PC-3 (cell line): ENCODE measurements around the gene VSTM4. TPM values are rescaled to one million over a fixed set of nuclear protein-coding genes. Genes with fewer than 3 reads are reported as not detected.

ENCODE experiments used
- ATAC-seq: fragments of 200-7000 bp; cut with Tn5 transposase; 2 replicates; pipeline ENCODE4 v1.9.1; 2020; ENCODE audit warnings: mild to moderate bottlenecking, moderate library complexity
- BruUV-seq: library from RNA; stranded (reverse); fragments of 400-500 nt; replicated peaks from 2 replicates; lab custom pipeline; 2021; lab: Mats Ljungman, UMichigan
- CTCF ChIA-PET: fragments of 300-600 bp; sonication (Branson Sonifier 250); formaldehyde crosslinking; loops from one replicate; lab custom pipeline; 2022; ENCODE audit warnings: antibody characterized with exemption; lab: Charles Lee
- POLR2A ChIA-PET: fragments of 300-600 bp; sonication (Branson Sonifier 250); formaldehyde crosslinking; loops from one replicate; lab custom pipeline; 2022; ENCODE audit warnings: antibody characterized with exemption; ENCODE audit not compliant: unreplicated experiment; lab: Charles Lee
- DNase-seq: peaks from one replicate; pipeline ENCODE4 v3.0.0-alpha.2; 2015
- H2AFZ ChIP-seq: fragments of 300-600 bp; sonication (generic); 2 replicates; pipeline ENCODE4 v1.6.0; 2016; ENCODE audit warnings: antibody characterized with exemption, low read length
- H3F3A ChIP-seq: fragments of 300-600 bp; sonication (generic); one replicate; pipeline ENCODE4 v1.6.0; 2017; ENCODE audit warnings: antibody characterized with exemption, low read length, control low read depth, mild to moderate bottlenecking; ENCODE audit not compliant: unreplicated experiment
- H3K27ac ChIP-seq: fragments of 300-600 bp; sonication (generic); 2 replicates; pipeline ENCODE4 v1.5.1; 2016; ENCODE audit warnings: mild to moderate bottlenecking, low read length
- H3K27me3 ChIP-seq: fragments of 300-600 bp; sonication (generic); 2 replicates; pipeline ENCODE4 v1.6.1; 2016; ENCODE audit warnings: low read length, mixed read lengths
- H3K36me3 ChIP-seq: fragments of 300-600 bp; sonication (generic); 2 replicates; pipeline ENCODE4 v1.6.1; 2016; ENCODE audit warnings: low read depth, mixed run types, low read length, mixed read lengths
- H3K4me1 ChIP-seq: fragments of 300-600 bp; sonication (generic); 2 replicates; pipeline ENCODE4 v1.5.1; 2016; ENCODE audit warnings: low read length; ENCODE audit not compliant: insufficient read depth
- H3K4me2 ChIP-seq: fragments of 300-600 bp; sonication (generic); 2 replicates; pipeline ENCODE4 v1.6.0; 2016; ENCODE audit warnings: low read length
- H3K4me3 ChIP-seq: fragments of 300-600 bp; sonication (generic); 2 replicates; pipeline ENCODE4 v1.5.1; 2016; ENCODE audit warnings: mild to moderate bottlenecking, low read length, mixed read lengths
- H3K79me2 ChIP-seq: fragments of 300-600 bp; sonication (generic); 2 replicates; pipeline ENCODE4 v1.6.1; 2017; ENCODE audit warnings: low read length, mixed read lengths
- H3K9ac ChIP-seq: fragments of 300-600 bp; sonication (generic); 2 replicates; pipeline ENCODE4 v1.6.0; 2016; ENCODE audit warnings: mild to moderate bottlenecking, low read length
- H3K9me2 ChIP-seq: fragments of 300-600 bp; sonication (generic); replicated peaks from 2 replicates; pipeline ENCODE4 v1.6.1; 2016; ENCODE audit warnings: mixed run types, low read length, mixed read lengths
- H3K9me3 ChIP-seq: fragments of 300-600 bp; sonication (generic); 2 replicates; pipeline ENCODE4 v1.6.1; 2016; ENCODE audit warnings: low read length, mixed read lengths
- H4K20me1 ChIP-seq: fragments of 300-600 bp; sonication (generic); 2 replicates; pipeline ENCODE4 v1.6.1; 2016; ENCODE audit warnings: low read length, mixed read lengths
- EZH2 ChIP-seq: fragments of 300-600 bp; sonication (generic); IDR thresholded peaks from one replicate; pipeline ENCODE4 v1.6.1; 2017; ENCODE audit warnings: antibody characterized with exemption, mild to moderate bottlenecking, low read length; ENCODE audit not compliant: unreplicated experiment
- EZH2phosphoT487 ChIP-seq: fragments of 300-600 bp; sonication (generic); IDR thresholded peaks from 2 replicates; pipeline ENCODE4 v1.6.1; 2018; ENCODE audit warnings: mild to moderate bottlenecking, antibody characterized with exemption, low read length, borderline replicate concordance
- intact Hi-C: fragments of 100-400 bp; cut with micrococcal nuclease; formaldehyde crosslinking; loops from 2 replicates; pipeline ENCODE4 v1.9.0; 2023
- total RNA-seq: library from RNA; depleted of rRNA; stranded (reverse); fragments of >200 nt; gene quantifications from 2 replicates; pipeline ENCODE4 v1.2.3, GENCODE V29; 2014
- TF ChIP-seq, protein P1 (sequence below): fragments of 300-600 bp; sonication (generic); conservative IDR thresholded peaks from 2 replicates; pipeline ENCODE4 v1.5.1; 2017; ENCODE audit warnings: antibody characterized with exemption, low read depth, mild to moderate bottlenecking, low read length

The VSTM4 gene
- total RNA-seq, 1 experiment from 2014 or later: not detected

DNA sequence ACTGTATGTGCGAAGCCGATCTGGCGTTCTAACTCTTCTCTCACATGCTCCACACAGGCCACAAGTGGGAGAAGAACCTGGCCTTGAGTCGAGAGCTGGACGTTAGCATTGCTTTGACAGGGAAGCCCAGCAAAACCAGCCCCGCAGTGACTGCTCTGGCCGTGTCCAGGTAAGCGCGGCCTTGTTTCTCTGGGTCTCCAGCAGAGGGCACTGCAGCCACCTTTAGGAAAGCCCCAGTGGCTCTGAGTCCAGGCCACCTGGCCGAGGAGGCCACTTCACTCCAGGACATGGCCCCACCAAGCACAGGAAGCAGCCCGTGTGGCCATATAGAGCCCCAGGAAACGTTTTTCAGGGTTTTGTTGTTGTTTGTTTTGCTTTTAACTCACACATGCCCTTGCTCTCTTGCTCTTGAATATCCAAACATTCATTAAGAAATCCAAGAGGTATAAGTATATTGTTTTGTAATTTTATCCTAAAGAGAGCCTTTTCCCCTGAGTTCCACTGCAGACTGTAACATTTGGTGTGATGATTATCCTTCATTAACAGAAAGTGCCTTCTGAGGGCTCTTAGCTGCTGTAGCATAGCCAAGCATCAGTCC is 133.9 kb downstream of the VSTM4 start:
- Histone ChIP-seq H3K36me3 (no peaks in the 10 kb centered on the region), H2AFZ (no peak overlapping the region), H3K9ac (no peak overlapping the region), H3K4me3 (no peak overlapping the region), H3K4me1 (no peaks in the 10 kb centered on the region), H3F3A (no peaks in the 10 kb centered on the region), H3K27ac (no peak overlapping the region), H3K79me2 (no peaks in the 10 kb centered on the region), H3K4me2 (no peak overlapping the region), H3K9me2 (no peaks in the 10 kb centered on the region), H3K9me3 (no peaks in the 10 kb centered on the region), H4K20me1 (no peaks in the 10 kb centered on the region), H3K27me3 (peaks cover 42% of the 10 kb centered on the region)
- BruUV-seq: no TSS peak
- ChIA-PET POLR2A (no interaction called here), CTCF (interaction anchor here (0.6 kb wide), 1 partner anchor 426 kb away, joined by 3 read pairs; no protein-coding TSS in a partner anchor)
- intact Hi-C loops: loop anchor here (10.0 kb wide), 1 partner anchor 183 kb away; no protein-coding TSS in a partner anchor
- DNase-seq (peak; percentile 76), ATAC-seq (peak; percentile 94)
- TF ChIP-seq, protein P1, sequence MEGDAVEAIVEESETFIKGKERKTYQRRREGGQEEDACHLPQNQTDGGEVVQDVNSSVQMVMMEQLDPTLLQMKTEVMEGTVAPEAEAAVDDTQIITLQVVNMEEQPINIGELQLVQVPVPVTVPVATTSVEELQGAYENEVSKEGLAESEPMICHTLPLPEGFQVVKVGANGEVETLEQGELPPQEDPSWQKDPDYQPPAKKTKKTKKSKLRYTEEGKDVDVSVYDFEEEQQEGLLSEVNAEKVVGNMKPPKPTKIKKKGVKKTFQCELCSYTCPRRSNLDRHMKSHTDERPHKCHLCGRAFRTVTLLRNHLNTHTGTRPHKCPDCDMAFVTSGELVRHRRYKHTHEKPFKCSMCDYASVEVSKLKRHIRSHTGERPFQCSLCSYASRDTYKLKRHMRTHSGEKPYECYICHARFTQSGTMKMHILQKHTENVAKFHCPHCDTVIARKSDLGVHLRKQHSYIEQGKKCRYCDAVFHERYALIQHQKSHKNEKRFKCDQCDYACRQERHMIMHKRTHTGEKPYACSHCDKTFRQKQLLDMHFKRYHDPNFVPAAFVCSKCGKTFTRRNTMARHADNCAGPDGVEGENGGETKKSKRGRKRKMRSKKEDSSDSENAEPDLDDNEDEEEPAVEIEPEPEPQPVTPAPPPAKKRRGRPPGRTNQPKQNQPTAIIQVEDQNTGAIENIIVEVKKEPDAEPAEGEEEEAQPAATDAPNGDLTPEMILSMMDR: peak; percentile 98
- TF ChIP-seq EZH2phosphoT487 (no peak), EZH2 (no peak)

DNA sequence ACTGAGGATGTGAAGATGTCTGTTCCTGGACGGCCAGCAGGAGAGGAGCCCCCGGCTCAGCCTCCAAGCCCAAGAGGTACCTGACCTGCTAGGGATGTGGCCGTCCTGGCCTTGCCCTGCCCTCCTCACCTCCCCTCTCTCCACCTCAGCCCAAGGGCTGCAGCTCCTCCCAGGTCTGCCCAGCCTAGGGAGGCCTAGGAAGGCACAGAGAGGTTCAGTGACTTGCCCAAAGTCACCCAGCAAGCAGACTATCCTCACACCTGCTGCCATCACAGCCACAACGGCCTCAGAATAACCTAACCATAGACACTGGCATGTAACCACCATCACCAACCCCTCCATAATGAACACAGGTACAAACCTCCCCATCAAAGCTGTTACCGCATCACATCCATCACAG is 137.0 kb downstream of the VSTM4 start:
- H4K20me1 ChIP-seq: no peaks in the 10 kb centered on the region
- H3K27me3 ChIP-seq: peaks cover 18% of the 10 kb centered on the region
- H3K36me3 ChIP-seq: no peaks in the 10 kb centered on the region
- no TSS peak for BruUV-seq
- H3K4me3 ChIP-seq: no peak overlapping the region
- ATAC-seq: no peak
- no peaks in the 10 kb centered on the region for H3K4me1 ChIP-seq
- no peak overlapping the region for H3K27ac ChIP-seq
- ChIA-PET POLR2A (no interaction called here), CTCF (no interaction called here)
- H3K9me2 ChIP-seq: no peaks in the 10 kb centered on the region
- intact Hi-C loops: no loop called here
- no peak overlapping the region for H2AFZ ChIP-seq
- no peak overlapping the region for H3K9ac ChIP-seq
- H3F3A ChIP-seq: no peaks in the 10 kb centered on the region
- H3K9me3 ChIP-seq: no peaks in the 10 kb centered on the region
- H3K4me2 ChIP-seq: no peak overlapping the region
- DNase-seq: no peak
- no peaks in the 10 kb centered on the region for H3K79me2 ChIP-seq
- TF ChIP-seq EZH2phosphoT487 (no peak), EZH2 (no peak)
- TF ChIP-seq, protein P1: no peak

DNA sequence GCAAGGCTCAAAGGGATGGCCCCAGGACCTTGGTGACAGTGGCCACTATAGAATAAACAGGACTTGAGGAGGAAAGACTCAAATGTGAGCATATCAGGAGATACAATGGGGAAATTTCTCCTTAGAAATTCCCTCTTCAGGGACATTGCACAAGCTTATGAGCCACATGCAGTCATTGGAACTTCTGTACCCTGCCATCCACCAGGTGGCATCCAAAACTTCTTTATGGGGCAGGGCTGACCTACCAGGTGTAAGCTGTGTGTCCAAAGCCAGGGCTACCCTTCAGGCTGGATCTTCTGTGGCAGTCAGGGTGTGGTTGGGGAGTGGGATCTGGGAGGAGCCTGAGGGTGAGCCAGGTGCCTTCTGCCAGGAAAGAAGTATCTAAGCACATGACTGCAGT is 139.1 kb downstream of the VSTM4 start:
- no peak overlapping the region for H3K9ac ChIP-seq
- no peaks in the 10 kb centered on the region for H3F3A ChIP-seq
- H3K4me2 ChIP-seq: no peak overlapping the region
- ATAC-seq (peak; percentile 67; the same call in 1 of the 2 replicates), DNase-seq (peak; percentile 73)
- H3K27ac ChIP-seq: no peak overlapping the region
- TF ChIP-seq EZH2phosphoT487: no peak
- TF ChIP-seq, protein P1: peak; percentile 80
- H3K27me3 ChIP-seq: peaks cover 17% of the 10 kb centered on the region
- ChIA-PET POLR2A (no interaction called here), CTCF (interaction anchor here (1.1 kb wide), 2 partner anchors 185 to 188 kb away, joined by 6 read pairs; no protein-coding TSS in a partner anchor)
- H3K79me2 ChIP-seq: no peaks in the 10 kb centered on the region
- H3K9me2 ChIP-seq: no peaks in the 10 kb centered on the region
- no peaks in the 10 kb centered on the region for H4K20me1 ChIP-seq
- H3K4me1 ChIP-seq: no peaks in the 10 kb centered on the region
- H2AFZ ChIP-seq: no peak overlapping the region
- intact Hi-C loops: loop anchor here (2.0 kb wide), 1 partner anchor 71 kb away; no protein-coding TSS in a partner anchor
- H3K36me3 ChIP-seq: no peaks in the 10 kb centered on the region
- no peak overlapping the region for H3K4me3 ChIP-seq
- no peaks in the 10 kb centered on the region for H3K9me3 ChIP-seq
- no TSS peak for BruUV-seq
